Neural crest cell (in vitro differentiated cells): ENCODE results near the gene CDH23. TPM values are rescaled to one million over a fixed set of nuclear protein-coding genes. Genes with fewer than 3 reads are reported as not detected.

ENCODE experiments used
- DNase-seq: peaks from one replicate; pipeline ENCODE4 v3.0.0; 2021; ENCODE audit warnings: low read depth, mixed read lengths, low spot score
- H3K27ac Mint-ChIP-seq: one replicate; pipeline ENCODE4 v1.8.0; 2021; ENCODE audit warnings: mild to moderate bottlenecking, mixed read lengths; ENCODE audit not compliant: unreplicated experiment
- H3K27me3 Mint-ChIP-seq: 2 replicates; pipeline ENCODE4 v1.8.0; 2021; ENCODE audit warnings: low read depth, mild to moderate bottlenecking, mixed read lengths
- H3K36me3 Mint-ChIP-seq: 2 replicates; pipeline ENCODE4 v1.8.0; 2021; ENCODE audit warnings: low read depth, mild to moderate bottlenecking, mixed read lengths
- H3K4me1 Mint-ChIP-seq: 2 replicates; pipeline ENCODE4 v1.8.0; 2021; ENCODE audit warnings: mixed read lengths
- H3K4me3 Mint-ChIP-seq: one replicate; pipeline ENCODE4 v1.8.0; 2021; ENCODE audit warnings: mild to moderate bottlenecking, mixed read lengths
- H3K9me3 Mint-ChIP-seq: 2 replicates; pipeline ENCODE4 v1.8.0; 2021; ENCODE audit warnings: mixed read lengths
- microRNA-seq: library from miRNA; unstranded; fragments of <30 nt; microRNA quantifications from one replicate; pipeline ENCODE4, GENCODE V29; 2020
- total RNA-seq: library from RNA; stranded (reverse); gene quantifications from 2 replicates; pipeline ENCODE4 v1.2.1, GENCODE V29; 2021
- TF ChIP-seq, protein P1 (sequence below): fragments of 200-600 bp; sonication (generic); conservative IDR thresholded peaks from 2 replicates; pipeline ENCODE4 v1.5.0; 2021; ENCODE audit warnings: antibody characterized with exemption, mild to moderate bottlenecking

CDH23 gene
- total RNA-seq, 1 donor from 2014 or later: 2.6 TPM

GRCh38 chr10:71863203-71863602 lies 466.5 kb downstream of the CDH23 start:
- no peaks in the 10 kb centered on the region for H3K27me3 Mint-ChIP-seq
- H3K9me3 Mint-ChIP-seq: no peaks in the 10 kb centered on the region
- DNase-seq: no peak
- TF ChIP-seq, protein P1, sequence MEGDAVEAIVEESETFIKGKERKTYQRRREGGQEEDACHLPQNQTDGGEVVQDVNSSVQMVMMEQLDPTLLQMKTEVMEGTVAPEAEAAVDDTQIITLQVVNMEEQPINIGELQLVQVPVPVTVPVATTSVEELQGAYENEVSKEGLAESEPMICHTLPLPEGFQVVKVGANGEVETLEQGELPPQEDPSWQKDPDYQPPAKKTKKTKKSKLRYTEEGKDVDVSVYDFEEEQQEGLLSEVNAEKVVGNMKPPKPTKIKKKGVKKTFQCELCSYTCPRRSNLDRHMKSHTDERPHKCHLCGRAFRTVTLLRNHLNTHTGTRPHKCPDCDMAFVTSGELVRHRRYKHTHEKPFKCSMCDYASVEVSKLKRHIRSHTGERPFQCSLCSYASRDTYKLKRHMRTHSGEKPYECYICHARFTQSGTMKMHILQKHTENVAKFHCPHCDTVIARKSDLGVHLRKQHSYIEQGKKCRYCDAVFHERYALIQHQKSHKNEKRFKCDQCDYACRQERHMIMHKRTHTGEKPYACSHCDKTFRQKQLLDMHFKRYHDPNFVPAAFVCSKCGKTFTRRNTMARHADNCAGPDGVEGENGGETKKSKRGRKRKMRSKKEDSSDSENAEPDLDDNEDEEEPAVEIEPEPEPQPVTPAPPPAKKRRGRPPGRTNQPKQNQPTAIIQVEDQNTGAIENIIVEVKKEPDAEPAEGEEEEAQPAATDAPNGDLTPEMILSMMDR: no peak
- no peak overlapping the region for H3K27ac Mint-ChIP-seq
- H3K4me3 Mint-ChIP-seq: no peak overlapping the region
- H3K4me1 Mint-ChIP-seq: peaks cover 24% of the 10 kb centered on the region
- H3K36me3 Mint-ChIP-seq: no peaks in the 10 kb centered on the region

- H3K9me3 Mint-ChIP-seq: no peaks in the 10 kb centered on the region
- H3K4me1 Mint-ChIP-seq: peaks cover 20% of the 10 kb centered on the region
- peaks cover 2% of the 10 kb centered on the region for H3K36me3 Mint-ChIP-seq
- no peaks in the 10 kb centered on the region for H3K27me3 Mint-ChIP-seq
- no peak overlapping the region for H3K4me3 Mint-ChIP-seq
- H3K27ac Mint-ChIP-seq: no peak overlapping the region
- no peak for DNase-seq
- TF ChIP-seq, protein P1: no peak
Observed at GRCh38 chr10:71864911-71865361, 468.2 kb downstream of the CDH23 start.

Small RNA genes lying within 50 kb of the gene (microRNA-seq; reads per million reads assigned to microRNA genes)
- not detected for gene MIR7152

Other genes with a start within 250 kb of the CDH23 start
- gene UNC5B, start 184.3 kb upstream of the CDH23 start, total RNA-seq: 1.3 TPM in 2 replicates
- gene SLC29A3, start 77.7 kb upstream of the CDH23 start, total RNA-seq: 5.3 and 6.0 TPM in 2 replicates